Measurements from ENCODE around the gene GPATCH2L.

Gene GPATCH2L

GRCh38 chr14:76235628-76236027, 83.9 kb downstream of the GPATCH2L start:
- no peak for TF ChIP-seq CTCF (IDR thresholded peaks at IDR 0.05; ENCODE audit: low read length)
- no peak for TF ChIP-seq EZH2 (IDR thresholded peaks at IDR 0.05; ENCODE audit: borderline replicate concordance, low read length)

GRCh38 chr14:76236172-76237130, 84.7 kb downstream of the GPATCH2L start:
- Histone ChIP-seq H3F3A (ENCODE audit: insufficient read depth, low read length) (no peaks in the 10 kb centered on the region), H3K4me2 (ENCODE audit: low read length) (no peak overlapping the region), H3K27me3 (ENCODE audit: insufficient read depth, low read length) (no peaks in the 10 kb centered on the region), H4K20me1 (ENCODE audit: insufficient read depth, low read length) (no peaks in the 10 kb centered on the region), H3K79me2 (ENCODE audit: insufficient read depth, low read length) (no peaks in the 10 kb centered on the region), H3K9ac (ENCODE audit: low read length) (no peak overlapping the region), H3K4me3 (ENCODE audit: low read depth, low read length, poor library complexity, severe bottlenecking) (no peak overlapping the region), H3K36me3 (ENCODE audit: insufficient read depth, low read length) (no peaks in the 10 kb centered on the region), H3K9me3 (ENCODE audit: low read length) (no peaks in the 10 kb centered on the region), H3K27ac (ENCODE audit: low read depth, low read length, poor library complexity, severe bottlenecking) (no peak overlapping the region), H3K9me2 (ENCODE audit: low read depth, low read length) (no peaks in the 10 kb centered on the region), H2AFZ (ENCODE audit: low read length) (no peak overlapping the region), H3K4me1 (ENCODE audit: insufficient read depth, low read length, severe bottlenecking) (no peaks in the 10 kb centered on the region)
- TF ChIP-seq CTCF (IDR thresholded peaks at IDR 0.05; ENCODE audit: low read length) = no peak
- TF ChIP-seq EZH2 (IDR thresholded peaks at IDR 0.05; ENCODE audit: borderline replicate concordance, low read length) = no peak

More at GRCh38 chr14:76235628-76236027, 83.9 kb downstream of the GPATCH2L start:
- Histone ChIP-seq H3F3A (ENCODE audit: insufficient read depth, low read length) (no peaks in the 10 kb centered on the region), H3K9me3 (ENCODE audit: low read length) (no peaks in the 10 kb centered on the region), H3K27ac (ENCODE audit: low read depth, low read length, poor library complexity, severe bottlenecking) (no peak overlapping the region), H3K4me2 (ENCODE audit: low read length) (no peak overlapping the region), H3K4me3 (ENCODE audit: low read depth, low read length, poor library complexity, severe bottlenecking) (no peak overlapping the region), H3K36me3 (ENCODE audit: insufficient read depth, low read length) (no peaks in the 10 kb centered on the region), H3K4me1 (ENCODE audit: insufficient read depth, low read length, severe bottlenecking) (no peaks in the 10 kb centered on the region), H3K9ac (ENCODE audit: low read length) (no peak overlapping the region), H3K9me2 (ENCODE audit: low read depth, low read length) (no peaks in the 10 kb centered on the region), H3K27me3 (ENCODE audit: insufficient read depth, low read length) (no peaks in the 10 kb centered on the region), H2AFZ (ENCODE audit: low read length) (no peak overlapping the region), H4K20me1 (ENCODE audit: insufficient read depth, low read length) (no peaks in the 10 kb centered on the region), H3K79me2 (ENCODE audit: insufficient read depth, low read length) (no peaks in the 10 kb centered on the region)

GRCh38 chr14:76237349-76237990, 85.7 kb downstream of the GPATCH2L start:
- no peak overlapping the region for H3K4me2 ChIP-seq (ENCODE audit: low read length)
- TF ChIP-seq EZH2 (IDR thresholded peaks at IDR 0.05; ENCODE audit: borderline replicate concordance, low read length) (no peak), CTCF (IDR thresholded peaks at IDR 0.05; ENCODE audit: low read length) (no peak)
- H3K27ac ChIP-seq (ENCODE audit: low read depth, low read length, poor library complexity, severe bottlenecking) = no peak overlapping the region
- no peaks in the 10 kb centered on the region for H3F3A ChIP-seq (ENCODE audit: insufficient read depth, low read length)
- no peaks in the 10 kb centered on the region for H3K79me2 ChIP-seq (ENCODE audit: insufficient read depth, low read length)
- no peaks in the 10 kb centered on the region for H3K9me2 ChIP-seq (ENCODE audit: low read depth, low read length)
- H3K9me3 ChIP-seq (ENCODE audit: low read length) = no peaks in the 10 kb centered on the region
- no peaks in the 10 kb centered on the region for H3K4me1 ChIP-seq (ENCODE audit: insufficient read depth, low read length, severe bottlenecking)
- no peaks in the 10 kb centered on the region for H3K27me3 ChIP-seq (ENCODE audit: insufficient read depth, low read length)
- H2AFZ ChIP-seq (ENCODE audit: low read length) = no peak overlapping the region
- H3K36me3 ChIP-seq (ENCODE audit: insufficient read depth, low read length) = no peaks in the 10 kb centered on the region
- H3K9ac ChIP-seq (ENCODE audit: low read length) = no peak overlapping the region
- H3K4me3 ChIP-seq (ENCODE audit: low read depth, low read length, poor library complexity, severe bottlenecking) = no peak overlapping the region
- no peaks in the 10 kb centered on the region for H4K20me1 ChIP-seq (ENCODE audit: insufficient read depth, low read length)

Data from OCI-LY1 (cell line).